DMS 273 treated with DMSO at 0.1 percent for 48 hours (cell line): Measurements from ENCODE around the gene DGKQ.
"Not testable (repeated sequence)": the region's sequence is repeated elsewhere in the genome, so short reads cannot be mapped to it uniquely, and the experiment has no call there.

Experiments used
- DNase-seq: peaks from one replicate; lab custom pipeline; 2025; lab: John Stamatoyannopoulos, UW

Gene DGKQ

GRCh38 chr4:993111-994029, 20.0 kb upstream of the DGKQ start, which contains the start of gene SLC26A1:
Gene SLC26A1 (minus strand): TSS chr4:993404. CDS start chr4:991703, 1,701 bp downstream.
- no peak for DNase-seq

- no peak for DNase-seq
Measured at GRCh38 chr4:992297-993110, 19.1 kb upstream of the DGKQ start.

GRCh38 chr4:991451-992296, 18.3 kb upstream of the DGKQ start:
- DNase-seq = no peak

GRCh38 chr4:990746-991367, 17.5 kb upstream of the DGKQ start:
- no peak for DNase-seq

GRCh38 chr4:989722-990471, 16.5 kb upstream of the DGKQ start:
- DNase-seq = no peak

- DNase-seq = no peak
Measured at GRCh38 chr4:988726-989721, 15.7 kb upstream of the DGKQ start.

GRCh38 chr4:987624-988513, 14.5 kb upstream of the DGKQ start:
- DNase-seq = no peak

GRCh38 chr4:986879-987623, 13.7 kb upstream of the DGKQ start, which contains the start of gene IDUA:
Gene IDUA (plus strand): TSS chr4:987044. CDS start chr4:987085, 41 bp downstream.
- DNase-seq = no peak

GRCh38 chr4:986428-986878, 13.1 kb upstream of the DGKQ start:
- no peak for DNase-seq

GRCh38 chr4:985123-985830, 11.9 kb upstream of the DGKQ start:
- DNase-seq = no peak

GRCh38 chr4:984336-985054, 11.1 kb upstream of the DGKQ start:
- DNase-seq = no peak

- DNase-seq = no peak
Measured at GRCh38 chr4:982814-983213, 9.4 kb upstream of the DGKQ start.

- DNase-seq = no peak
Measured at GRCh38 chr4:982291-982690, 8.9 kb upstream of the DGKQ start.

GRCh38 chr4:978957-979701, 5.8 kb upstream of the DGKQ start:
- no peak for DNase-seq

- not testable (repeated sequence) for DNase-seq
Measured at GRCh38 chr4:976016-976415, 2.6 kb upstream of the DGKQ start.
